ENCODE results near the gene NRIP1. TPM values are rescaled to one million over a fixed set of nuclear protein-coding genes. Genes with fewer than 3 reads are reported as not detected.

Gene NRIP1
- total RNA-seq, 1 experiment from 2014 or later: 14.6 TPM

DNA sequence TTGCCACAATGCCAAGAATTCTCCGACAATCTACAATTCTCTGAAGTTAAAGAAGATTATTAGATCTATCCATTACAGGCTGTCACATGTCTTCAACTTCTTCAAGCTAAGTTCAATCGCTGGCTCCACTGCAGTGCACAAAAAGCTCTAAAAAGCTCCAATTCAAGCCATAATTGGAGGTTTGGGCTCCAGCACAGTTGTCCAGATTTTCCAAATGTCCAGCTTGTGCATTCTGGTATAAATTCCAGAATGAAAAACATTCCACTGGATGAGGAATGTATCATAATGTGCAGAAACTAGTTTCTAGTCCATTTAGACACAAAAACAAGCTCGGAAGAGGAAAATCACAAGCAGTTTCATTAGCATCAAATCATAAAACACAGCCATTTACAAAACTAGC is 138.6 kb downstream of the NRIP1 start:
- no peak for DNase-seq (ENCODE audit: low spot score)
- Histone ChIP-seq H3K9me3 (ENCODE audit: low read depth, low read length, poor library complexity, severe bottlenecking) (no peaks in the 10 kb centered on the region), H3K36me3 (ENCODE audit: insufficient read depth, low read length, poor library complexity, severe bottlenecking) (no peaks in the 10 kb centered on the region), H3K27me3 (replicated peaks; ENCODE audit: insufficient read depth, low read depth, low read length, poor library complexity) (no peaks in the 10 kb centered on the region), H3K27ac (ENCODE audit: low read depth, low read length, poor library complexity, severe bottlenecking) (no peak overlapping the region), H3K4me3 (ENCODE audit: low read depth, low read length, poor library complexity, severe bottlenecking) (no peak overlapping the region), H3K4me1 (ENCODE audit: insufficient read depth, low read length, poor library complexity, severe bottlenecking) (no peaks in the 10 kb centered on the region)
- intact Hi-C loops (cut with micrococcal nuclease; ENCODE audit: unreplicated experiment): no loop called here
- BruUV-seq (replicated peaks): no TSS peak
- ChIA-PET CTCF (no interaction called here), POLR2A (ENCODE audit: low non-redundant PET) (no interaction called here)
- TF ChIP-seq EZH2 (IDR thresholded peaks at IDR 0.05; ENCODE audit: borderline replicate concordance, low read depth, low read length, poor library complexity, severe bottlenecking): no peak
- TF ChIP-seq, protein P1, sequence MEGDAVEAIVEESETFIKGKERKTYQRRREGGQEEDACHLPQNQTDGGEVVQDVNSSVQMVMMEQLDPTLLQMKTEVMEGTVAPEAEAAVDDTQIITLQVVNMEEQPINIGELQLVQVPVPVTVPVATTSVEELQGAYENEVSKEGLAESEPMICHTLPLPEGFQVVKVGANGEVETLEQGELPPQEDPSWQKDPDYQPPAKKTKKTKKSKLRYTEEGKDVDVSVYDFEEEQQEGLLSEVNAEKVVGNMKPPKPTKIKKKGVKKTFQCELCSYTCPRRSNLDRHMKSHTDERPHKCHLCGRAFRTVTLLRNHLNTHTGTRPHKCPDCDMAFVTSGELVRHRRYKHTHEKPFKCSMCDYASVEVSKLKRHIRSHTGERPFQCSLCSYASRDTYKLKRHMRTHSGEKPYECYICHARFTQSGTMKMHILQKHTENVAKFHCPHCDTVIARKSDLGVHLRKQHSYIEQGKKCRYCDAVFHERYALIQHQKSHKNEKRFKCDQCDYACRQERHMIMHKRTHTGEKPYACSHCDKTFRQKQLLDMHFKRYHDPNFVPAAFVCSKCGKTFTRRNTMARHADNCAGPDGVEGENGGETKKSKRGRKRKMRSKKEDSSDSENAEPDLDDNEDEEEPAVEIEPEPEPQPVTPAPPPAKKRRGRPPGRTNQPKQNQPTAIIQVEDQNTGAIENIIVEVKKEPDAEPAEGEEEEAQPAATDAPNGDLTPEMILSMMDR (conservative IDR thresholded peaks at IDR 0.05; ENCODE audit: low read depth, low read length): no peak

- Histone ChIP-seq H3K27ac (ENCODE audit: low read depth, low read length, poor library complexity, severe bottlenecking) (no peak overlapping the region), H3K4me1 (ENCODE audit: insufficient read depth, low read length, poor library complexity, severe bottlenecking) (no peaks in the 10 kb centered on the region), H3K9me3 (ENCODE audit: low read depth, low read length, poor library complexity, severe bottlenecking) (no peaks in the 10 kb centered on the region), H3K27me3 (replicated peaks; ENCODE audit: insufficient read depth, low read depth, low read length, poor library complexity) (no peaks in the 10 kb centered on the region), H3K4me3 (ENCODE audit: low read depth, low read length, poor library complexity, severe bottlenecking) (no peak overlapping the region), H3K36me3 (ENCODE audit: insufficient read depth, low read length, poor library complexity, severe bottlenecking) (no peaks in the 10 kb centered on the region)
- DNase-seq (ENCODE audit: low spot score): no peak
- no peak for TF ChIP-seq EZH2 (IDR thresholded peaks at IDR 0.05; ENCODE audit: borderline replicate concordance, low read depth, low read length, poor library complexity, severe bottlenecking)
- TF ChIP-seq, protein P1 (conservative IDR thresholded peaks at IDR 0.05; ENCODE audit: low read depth, low read length): no peak
- POLR2A ChIA-PET (ENCODE audit: low non-redundant PET): no interaction called here
- no TSS peak for BruUV-seq (replicated peaks)
- intact Hi-C loops (cut with micrococcal nuclease; ENCODE audit: unreplicated experiment): no loop called here
- CTCF ChIA-PET: no interaction called here
These were observed 141.3 kb downstream of the NRIP1 start for GRCh38 chr21:14923468-14923867.

DNA sequence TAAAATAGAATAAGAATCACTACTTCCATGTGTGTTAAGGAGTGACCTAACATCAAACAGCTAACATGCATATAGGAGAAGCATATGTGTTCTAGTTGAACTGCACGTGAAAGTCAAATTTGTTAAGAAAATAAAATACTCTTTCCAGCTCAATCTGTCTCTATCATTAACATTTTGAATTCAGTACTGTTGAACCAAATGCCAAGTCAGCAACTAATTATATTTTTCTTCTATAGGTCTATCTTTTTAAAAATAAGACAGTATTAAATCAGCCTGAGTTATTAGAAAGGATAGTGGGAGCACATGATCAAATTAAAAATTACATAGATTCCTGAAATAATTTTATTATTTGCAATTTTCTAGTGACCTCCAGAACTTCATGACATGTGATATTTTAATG is 141.8 kb downstream of the NRIP1 start:
- CTCF ChIA-PET: no interaction called here
- no peaks in the 10 kb centered on the region for H3K36me3 ChIP-seq (ENCODE audit: insufficient read depth, low read length, poor library complexity, severe bottlenecking)
- intact Hi-C loops (cut with micrococcal nuclease; ENCODE audit: unreplicated experiment): no loop called here
- no peaks in the 10 kb centered on the region for H3K4me1 ChIP-seq (ENCODE audit: insufficient read depth, low read length, poor library complexity, severe bottlenecking)
- TF ChIP-seq, protein P1 (conservative IDR thresholded peaks at IDR 0.05; ENCODE audit: low read depth, low read length): no peak
- no peak for TF ChIP-seq EZH2 (IDR thresholded peaks at IDR 0.05; ENCODE audit: borderline replicate concordance, low read depth, low read length, poor library complexity, severe bottlenecking)
- H3K4me3 ChIP-seq (ENCODE audit: low read depth, low read length, poor library complexity, severe bottlenecking): no peak overlapping the region
- DNase-seq (ENCODE audit: low spot score): no peak
- no peaks in the 10 kb centered on the region for H3K9me3 ChIP-seq (ENCODE audit: low read depth, low read length, poor library complexity, severe bottlenecking)
- BruUV-seq (replicated peaks): no TSS peak
- H3K27me3 ChIP-seq (replicated peaks; ENCODE audit: insufficient read depth, low read depth, low read length, poor library complexity): no peaks in the 10 kb centered on the region
- H3K27ac ChIP-seq (ENCODE audit: low read depth, low read length, poor library complexity, severe bottlenecking): no peak overlapping the region
- POLR2A ChIA-PET (ENCODE audit: low non-redundant PET): no interaction called here
